GM19238 (cell line): ENCODE results near the gene QRFP.
"Not testable (repeated sequence)": the region's sequence is repeated elsewhere in the genome, so short reads cannot be mapped to it uniquely, and the experiment has no call there.

Source experiments
- DNase-seq: peaks from one replicate; pipeline ENCODE4 v3.0.0; 2011; ENCODE audit warnings: low spot score; ENCODE audit not compliant: insufficient read length

Gene QRFP

DNA sequence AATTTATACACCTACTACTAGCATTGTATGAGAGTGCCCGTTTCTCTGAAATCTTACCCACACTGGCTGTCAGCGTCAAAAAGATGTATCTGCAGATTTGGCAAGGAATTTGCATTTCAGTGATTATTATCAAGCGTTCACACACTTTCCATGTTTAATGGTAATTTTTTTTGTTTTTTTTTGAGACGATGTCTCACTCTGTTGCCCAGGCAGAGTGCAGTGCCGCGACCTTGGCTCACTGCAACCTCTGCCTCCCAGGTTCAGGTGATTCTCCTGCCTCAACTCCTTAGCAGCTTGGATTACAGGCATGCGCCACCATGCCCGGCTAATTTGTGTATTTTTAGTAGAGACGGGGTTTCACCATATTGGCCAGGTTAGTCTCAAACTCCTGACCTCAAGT lies 47.3 kb downstream of the QRFP start:
- no peak for DNase-seq

DNA sequence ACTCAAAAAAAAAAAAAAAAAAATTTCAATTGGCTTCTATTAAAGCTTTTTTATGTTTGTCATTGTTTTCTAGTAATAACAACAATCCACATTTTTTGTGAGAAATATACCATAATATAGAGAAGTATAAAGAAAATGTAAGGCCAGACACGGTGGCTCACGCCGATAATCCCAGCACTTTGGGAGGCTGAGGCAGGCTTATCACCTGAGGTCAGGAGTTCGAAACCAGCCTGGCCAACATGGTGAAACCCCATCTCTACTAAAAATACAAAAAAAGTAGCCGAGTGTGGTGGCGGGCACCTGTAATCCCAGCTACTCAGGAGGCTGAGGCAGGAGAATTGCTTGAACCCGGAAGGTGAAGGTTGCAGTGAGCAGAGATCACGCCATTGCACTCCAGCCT lies 48.1 kb downstream of the QRFP start:
- not testable (repeated sequence) for DNase-seq

DNA sequence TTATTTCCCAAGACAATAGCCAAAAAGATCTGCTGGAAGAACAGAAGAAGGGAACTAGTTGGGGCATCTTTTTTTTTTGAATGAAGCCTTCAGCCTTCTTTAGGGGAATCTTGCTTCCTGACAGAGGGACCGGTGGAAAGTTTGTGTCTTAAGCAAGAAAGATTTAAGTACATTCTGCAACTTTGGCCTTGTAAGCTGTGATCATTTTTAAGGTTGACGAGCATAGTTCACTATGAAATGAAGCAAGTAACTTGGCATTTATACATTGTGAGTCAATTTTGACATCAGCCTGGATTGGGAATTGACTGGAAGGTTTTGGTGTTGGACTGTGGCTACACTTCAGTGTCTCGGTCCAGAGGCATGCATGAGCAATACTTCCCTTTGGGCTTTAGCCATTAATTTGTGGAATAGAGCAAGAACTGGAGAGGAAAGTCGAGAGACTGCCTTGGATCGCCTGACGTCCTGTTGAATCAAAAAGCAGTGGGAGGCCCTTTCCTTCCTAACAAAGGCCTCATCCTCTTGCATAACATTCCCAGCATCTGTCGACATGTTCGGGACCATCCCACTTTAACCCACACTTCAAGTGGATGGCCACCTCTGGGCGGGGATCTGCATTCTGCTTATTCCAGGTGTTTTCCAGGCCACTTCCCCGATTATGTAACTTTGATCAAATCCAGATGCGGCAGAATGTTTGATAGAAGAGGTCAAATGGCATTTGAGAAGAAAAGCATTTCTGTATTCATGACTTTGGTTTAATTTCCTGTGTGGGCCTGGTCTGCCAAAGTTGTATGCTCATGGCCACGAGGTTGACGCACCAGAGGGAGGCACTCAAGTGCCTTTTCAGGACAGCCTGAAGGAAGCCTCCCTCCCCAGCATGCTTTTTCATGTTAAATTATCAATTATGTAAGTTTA lies 49.0 kb downstream of the QRFP start:
- DNase-seq: no peak

DNA sequence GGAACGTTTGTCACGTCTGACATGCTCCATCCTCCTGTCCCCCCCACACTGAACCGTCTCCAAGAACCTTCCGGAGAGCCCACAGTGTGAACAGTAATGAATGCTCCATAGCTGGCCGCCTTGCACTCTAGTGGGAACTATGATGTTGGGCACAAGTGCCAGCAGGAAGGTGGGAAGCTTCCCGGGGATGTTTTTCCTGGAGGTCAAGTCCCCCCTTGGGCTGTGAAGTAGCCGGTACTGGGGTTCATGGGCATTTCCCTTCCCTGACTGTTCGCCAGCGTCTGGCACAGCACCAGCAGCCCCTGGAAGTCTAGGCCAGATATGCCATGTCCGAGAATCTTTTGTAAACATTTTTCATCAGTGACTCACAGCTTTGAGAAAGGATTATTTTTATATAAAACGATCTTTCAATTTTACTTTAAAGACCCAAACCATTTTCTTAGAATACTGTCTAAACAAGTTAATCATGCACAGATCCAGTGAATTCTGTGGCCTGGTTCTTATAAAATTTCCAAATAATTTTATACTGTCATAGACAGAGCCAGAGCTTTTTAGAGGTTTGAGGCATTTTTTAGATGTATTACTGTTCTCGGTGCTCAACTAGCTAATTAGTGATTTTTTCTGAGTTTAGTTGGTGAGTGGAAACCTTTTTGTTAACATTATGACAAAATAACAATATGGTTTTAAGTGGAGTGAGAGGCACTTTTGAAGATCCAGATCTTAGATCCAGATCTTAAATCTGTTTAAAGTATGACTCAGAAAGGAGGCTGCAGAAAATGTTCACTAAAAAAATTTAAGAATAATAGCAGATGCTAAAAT lies 49.9 kb downstream of the QRFP start:
- no peak for DNase-seq

DNA sequence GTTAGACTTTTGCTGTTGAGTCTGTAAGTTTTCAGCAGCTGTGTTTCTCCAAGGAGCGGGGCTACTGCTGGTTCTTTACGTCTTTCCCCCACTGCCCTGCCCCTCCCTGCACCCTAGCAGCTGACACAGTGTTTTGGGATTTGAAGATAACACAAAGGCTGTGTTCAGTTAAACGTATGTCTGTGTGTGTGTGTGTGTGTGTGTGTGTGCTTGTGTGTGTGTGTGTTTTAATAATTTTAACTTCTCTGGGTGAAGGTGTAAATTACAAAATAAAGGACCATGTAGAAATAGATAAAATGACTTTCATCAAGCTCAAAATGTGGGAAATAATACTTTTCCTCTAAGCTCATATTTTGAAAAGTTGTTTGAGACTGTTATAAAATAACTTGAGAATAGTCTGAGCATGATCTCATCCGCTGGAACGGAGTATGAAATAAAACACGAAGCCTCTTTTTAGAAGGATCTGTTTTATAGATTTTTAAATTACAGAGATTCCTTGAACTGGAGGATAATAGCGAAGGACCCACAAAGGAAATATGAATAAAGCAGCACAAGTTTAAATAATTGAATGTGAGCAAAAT lies 50.6 kb downstream of the QRFP start:
- no peak for DNase-seq

DNA sequence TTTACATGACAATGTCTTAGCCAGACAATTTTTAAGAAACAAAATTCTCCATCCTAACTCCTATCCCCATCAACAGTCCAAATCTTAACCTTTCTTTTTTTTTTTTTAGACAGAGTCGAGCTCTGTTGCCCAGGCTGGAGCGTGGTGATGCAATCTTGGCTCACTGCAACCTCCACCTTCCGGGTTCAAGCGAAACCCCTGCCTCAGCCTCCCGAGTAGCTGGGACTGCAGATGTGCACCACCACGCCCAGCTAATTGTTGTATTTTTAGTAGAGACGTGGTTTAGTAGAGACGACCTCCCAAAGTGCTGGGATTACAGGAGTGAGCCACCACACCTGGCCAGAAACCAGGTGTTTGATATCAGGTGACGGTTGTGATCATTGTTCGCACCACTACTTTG lies 51.4 kb downstream of the QRFP start:
- DNase-seq: no peak

DNA sequence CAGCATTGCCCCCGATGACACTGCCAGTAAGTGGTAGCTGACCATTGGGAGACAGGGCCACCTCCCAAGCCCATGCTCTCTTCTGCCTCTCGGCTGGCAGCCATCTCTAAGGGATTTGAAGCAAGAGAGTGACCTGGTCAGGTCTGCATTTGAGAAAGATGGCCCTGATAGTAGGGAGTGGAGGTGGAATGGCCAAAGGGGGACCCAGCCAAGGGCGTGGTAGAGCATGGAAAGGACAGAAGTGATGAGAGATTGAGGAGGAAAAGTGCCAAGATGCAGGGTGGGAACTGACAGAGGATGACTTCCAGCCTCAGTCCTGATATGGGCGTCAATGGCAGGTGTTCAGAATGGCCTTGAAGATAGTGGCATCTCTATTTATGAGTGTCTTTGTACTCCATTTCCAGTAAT lies 52.6 kb downstream of the QRFP start:
- DNase-seq: no peak

DNA sequence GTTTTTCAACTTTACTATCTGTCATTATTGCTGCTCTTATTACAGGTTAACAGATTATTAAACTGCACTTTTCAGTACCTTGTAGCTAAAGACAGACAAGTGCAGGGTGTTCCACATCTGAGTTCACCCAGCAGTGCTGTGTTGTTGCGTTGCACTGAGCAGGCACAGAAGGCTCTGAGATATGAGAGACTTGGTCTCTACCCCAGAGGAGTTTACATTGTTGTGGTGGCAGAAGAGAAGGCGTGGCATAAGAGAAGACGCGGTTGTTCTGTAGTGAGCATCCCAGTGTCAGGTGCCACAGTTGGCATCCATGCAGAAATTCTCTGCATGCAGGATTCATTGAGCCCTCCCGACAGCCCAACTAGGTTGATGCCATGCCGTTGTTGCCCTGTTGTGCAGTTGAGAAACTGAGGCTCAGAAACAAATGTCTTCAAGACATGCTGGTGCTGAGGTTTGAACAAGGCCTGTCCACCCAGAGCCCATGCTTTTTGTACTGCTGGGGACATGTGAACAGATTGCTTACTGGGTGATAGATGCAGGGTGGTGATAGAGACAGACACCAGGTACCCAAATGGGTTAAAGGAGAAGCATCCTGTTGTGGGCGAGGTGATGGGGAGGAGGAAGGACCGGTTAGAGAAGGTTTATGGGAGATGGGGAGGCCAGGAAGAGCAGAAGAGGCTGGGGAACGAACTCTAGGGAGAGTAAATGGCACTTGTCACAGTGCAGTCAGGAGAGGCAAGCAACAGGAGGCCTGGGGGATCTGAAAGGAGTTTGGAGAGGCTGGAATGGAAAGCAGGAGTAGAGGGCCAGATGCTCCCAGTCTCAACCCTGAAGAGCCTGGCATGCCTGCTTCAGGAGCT lies 53.3 kb downstream of the QRFP start:
- DNase-seq: no peak
